Measurements from ENCODE around the gene ZNF438.
"Not testable (repeated sequence)": the region's sequence is repeated elsewhere in the genome, so short reads cannot be mapped to it uniquely, and the experiment has no call there.

DNA sequence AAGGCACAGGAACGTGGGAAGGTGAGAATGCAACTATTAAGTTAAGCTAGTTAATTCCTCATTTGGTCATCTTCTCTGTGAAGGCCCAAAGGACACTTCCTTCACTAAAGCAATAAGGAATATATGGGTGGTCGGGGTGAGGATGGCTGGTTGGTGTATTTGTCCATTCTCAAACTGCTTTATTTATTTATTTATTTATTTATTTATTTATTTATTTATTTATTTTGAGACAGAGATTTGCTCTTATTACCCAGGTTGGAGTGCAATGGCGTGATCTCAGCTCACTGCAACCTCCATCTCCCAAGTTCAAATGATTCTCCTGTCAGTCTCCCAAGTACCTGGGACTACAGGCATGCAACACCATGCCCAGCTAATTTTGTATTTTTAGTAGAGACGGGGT lies 236.6 kb downstream of the ZNF438 start:
- not testable (repeated sequence) for TF ChIP-seq CTCF (IDR thresholded peaks at IDR 0.05; ENCODE audit: insufficient read depth, low read length); REST (IDR thresholded peaks at IDR 0.05; ENCODE audit: insufficient replicate concordance, low read depth); GABPA (IDR thresholded peaks at IDR 0.05; ENCODE audit: low read depth); POLR2AphosphoS5 (IDR thresholded peaks at IDR 0.05; ENCODE audit: low read depth)
